Neural crest cell (in vitro differentiated cells): ENCODE data around the gene TCAF1. TPM values are rescaled to one million over a fixed set of nuclear protein-coding genes. Genes with fewer than 3 reads are reported as not detected.
"Not testable (repeated sequence)": the region's sequence is repeated elsewhere in the genome, so short reads cannot be mapped to it uniquely, and the experiment has no call there.

Experiments
- DNase-seq: peaks from one replicate; pipeline ENCODE4 v3.0.0; 2021; ENCODE audit warnings: low read depth, mixed read lengths, low spot score
- H3K27ac Mint-ChIP-seq: one replicate; pipeline ENCODE4 v1.8.0; 2021; ENCODE audit warnings: mild to moderate bottlenecking, mixed read lengths; ENCODE audit not compliant: unreplicated experiment
- H3K27me3 Mint-ChIP-seq: 2 replicates; pipeline ENCODE4 v1.8.0; 2021; ENCODE audit warnings: low read depth, mild to moderate bottlenecking, mixed read lengths
- H3K36me3 Mint-ChIP-seq: 2 replicates; pipeline ENCODE4 v1.8.0; 2021; ENCODE audit warnings: low read depth, mild to moderate bottlenecking, mixed read lengths
- H3K4me1 Mint-ChIP-seq: 2 replicates; pipeline ENCODE4 v1.8.0; 2021; ENCODE audit warnings: mixed read lengths
- H3K4me3 Mint-ChIP-seq: one replicate; pipeline ENCODE4 v1.8.0; 2021; ENCODE audit warnings: mild to moderate bottlenecking, mixed read lengths
- H3K9me3 Mint-ChIP-seq: 2 replicates; pipeline ENCODE4 v1.8.0; 2021; ENCODE audit warnings: mixed read lengths
- total RNA-seq: library from RNA; stranded (reverse); gene quantifications from 2 replicates; pipeline ENCODE4 v1.2.1, GENCODE V29; 2021

Gene TCAF1
- total RNA-seq, 1 donor from 2014 or later, result 107 TPM

DNA sequence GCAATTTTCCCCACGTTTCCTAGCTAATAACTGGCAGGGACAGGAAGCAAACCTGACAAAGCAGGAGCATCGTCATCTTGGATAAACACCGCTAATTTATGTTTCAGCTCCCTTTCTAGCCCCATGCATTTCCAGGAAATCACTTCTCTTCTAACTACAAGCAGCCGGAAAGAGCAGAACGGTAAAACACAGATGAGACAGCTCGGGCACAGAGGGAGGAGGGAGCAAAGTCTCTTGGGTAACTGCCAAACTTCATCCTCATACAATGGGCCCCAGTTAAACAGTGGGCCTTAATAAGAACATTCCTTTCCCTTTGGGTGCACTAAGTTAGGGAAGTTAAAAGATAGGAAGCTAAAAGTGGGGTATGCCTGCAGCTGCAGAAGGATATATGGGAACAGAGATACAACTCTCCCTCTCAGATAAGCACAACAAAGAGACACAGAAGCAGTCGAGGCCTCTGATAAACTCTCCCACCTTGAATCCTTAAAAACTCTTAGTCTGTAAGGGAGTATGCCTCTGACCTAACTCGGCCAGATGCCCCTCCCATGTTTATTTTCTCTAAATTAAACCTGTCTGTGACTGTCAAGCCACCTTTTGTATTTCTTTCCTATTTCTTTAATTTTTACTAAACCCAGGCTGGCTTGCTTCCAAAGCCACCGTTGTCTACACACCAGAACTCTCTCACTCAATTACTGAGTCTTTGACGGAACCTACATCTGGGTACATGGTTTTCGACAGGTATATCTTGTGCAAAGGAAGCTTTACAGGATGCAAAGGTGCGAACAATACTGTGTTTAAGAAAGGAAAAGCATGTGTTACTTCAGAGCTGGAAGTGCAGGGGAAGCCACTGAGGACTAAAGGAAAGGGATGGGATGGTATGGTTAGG, 80.3 kb downstream of the TCAF1 start:
- H3K9me3 Mint-ChIP-seq, H3K27ac Mint-ChIP-seq, H3K27me3 Mint-ChIP-seq, DNase-seq, H3K4me3 Mint-ChIP-seq, H3K4me1 Mint-ChIP-seq, H3K36me3 Mint-ChIP-seq: not testable (repeated sequence)

DNA sequence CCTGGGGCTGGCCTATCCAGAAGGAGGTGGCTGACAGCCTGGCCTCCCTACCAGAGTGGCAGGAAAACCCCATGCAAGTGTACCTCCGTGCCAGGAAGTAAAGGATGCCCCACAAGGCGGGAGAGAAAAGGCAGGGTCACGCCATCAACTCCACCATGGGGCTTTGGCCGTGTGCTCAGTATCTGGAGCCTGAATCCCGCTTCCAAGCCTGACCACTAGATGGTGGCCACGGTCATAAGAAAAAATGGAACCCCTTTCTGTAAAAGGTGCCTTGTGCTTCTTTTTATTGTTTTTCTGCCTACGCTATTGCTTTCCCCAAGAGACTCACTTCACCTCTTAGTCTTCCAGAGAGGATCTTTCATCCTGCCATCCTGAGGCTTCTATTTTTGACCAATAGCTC, 84.1 kb downstream of the TCAF1 start:
- not testable (repeated sequence) for H3K27ac Mint-ChIP-seq, H3K4me3 Mint-ChIP-seq, H3K27me3 Mint-ChIP-seq, H3K4me1 Mint-ChIP-seq, DNase-seq, H3K36me3 Mint-ChIP-seq, H3K9me3 Mint-ChIP-seq

DNA sequence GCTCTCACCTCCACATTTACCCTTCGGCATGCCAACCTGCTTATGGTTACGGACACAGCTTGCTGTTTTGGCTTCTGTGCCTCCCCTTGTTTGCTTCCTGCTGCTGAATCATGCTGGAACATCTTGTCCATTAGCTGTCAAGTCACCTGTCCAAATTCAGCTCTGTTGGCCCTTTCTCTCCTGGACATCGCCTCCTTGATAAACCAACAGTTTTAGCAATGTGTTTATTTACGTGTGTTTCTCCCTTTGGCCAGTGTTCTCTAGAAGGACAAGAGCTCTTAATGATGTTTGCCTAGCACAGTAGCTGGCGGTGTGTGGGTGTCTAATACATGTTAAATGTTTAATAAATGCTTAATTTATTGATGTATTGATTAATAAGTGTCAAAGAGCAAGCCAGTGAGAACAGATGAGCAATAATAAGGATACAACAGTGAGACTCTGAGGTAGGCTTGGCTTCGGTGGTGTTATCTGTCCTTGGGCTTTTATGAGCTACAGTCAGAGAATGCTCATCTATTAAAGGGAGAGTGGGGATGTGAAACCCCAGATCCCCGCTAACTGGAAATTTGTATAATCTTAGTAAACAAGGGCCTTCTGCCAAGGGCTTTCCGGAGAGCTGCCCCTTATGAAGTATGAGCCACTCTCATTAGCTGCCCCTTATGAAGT, 85.4 kb downstream of the TCAF1 start:
- not testable (repeated sequence) for H3K36me3 Mint-ChIP-seq, H3K27me3 Mint-ChIP-seq, H3K27ac Mint-ChIP-seq, DNase-seq, H3K4me3 Mint-ChIP-seq, H3K4me1 Mint-ChIP-seq, H3K9me3 Mint-ChIP-seq

DNA sequence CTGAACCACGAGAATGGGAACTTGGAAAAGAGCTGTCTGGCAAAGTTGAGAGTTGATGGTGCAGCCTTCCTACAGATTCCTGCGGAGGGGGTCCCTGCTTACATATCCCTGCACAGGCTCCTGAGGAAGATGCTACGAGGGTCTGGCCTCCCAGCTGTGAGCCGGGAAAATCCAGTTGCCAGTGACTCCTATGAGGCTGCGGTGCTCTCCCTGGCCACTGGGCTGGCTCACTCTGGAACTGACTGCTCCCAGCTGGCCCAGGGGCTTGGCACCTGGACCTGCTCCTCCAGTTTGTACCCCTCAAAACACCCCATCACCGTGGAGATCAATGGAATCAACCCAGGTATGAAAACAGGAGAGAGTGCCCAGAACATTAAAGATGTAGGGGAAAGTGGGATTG, 91.3 kb downstream of the TCAF1 start:
- not testable (repeated sequence) for H3K27me3 Mint-ChIP-seq, DNase-seq, H3K36me3 Mint-ChIP-seq, H3K9me3 Mint-ChIP-seq, H3K27ac Mint-ChIP-seq, H3K4me3 Mint-ChIP-seq, H3K4me1 Mint-ChIP-seq

DNA sequence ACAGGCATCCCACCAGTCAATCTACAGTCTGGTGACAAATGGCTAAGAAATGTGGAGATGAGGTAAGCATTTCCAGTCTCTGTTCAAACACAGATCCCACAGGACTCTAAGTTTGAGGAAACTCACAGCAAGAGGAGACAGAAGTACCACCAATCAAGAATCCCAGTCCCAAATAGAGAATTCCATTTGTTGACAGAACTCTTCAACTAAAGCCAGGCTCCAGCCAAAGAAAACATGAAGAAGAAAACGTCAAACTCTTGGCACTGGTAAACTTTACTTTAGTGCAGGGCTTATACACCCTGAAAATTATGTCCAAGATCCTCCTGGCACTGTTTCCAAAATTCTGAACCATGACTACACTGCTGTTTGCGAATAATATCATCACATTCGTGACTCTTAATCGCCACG, 95.3 kb downstream of the TCAF1 start:
- not testable (repeated sequence) for DNase-seq, H3K27ac Mint-ChIP-seq, H3K27me3 Mint-ChIP-seq, H3K36me3 Mint-ChIP-seq, H3K4me3 Mint-ChIP-seq, H3K9me3 Mint-ChIP-seq, H3K4me1 Mint-ChIP-seq

Other genes with a start within 250 kb of the TCAF1 start
- gene CTAGE6, start 144.5 kb downstream of the TCAF1 start, total RNA-seq, result not detected in 2 replicates
- not detected in 2 replicates for gene OR2F2, start 33.1 kb upstream of the TCAF1 start, total RNA-seq
- not detected in 2 replicates for gene OR2F1, start 52.7 kb upstream of the TCAF1 start, total RNA-seq
- not detected in 2 replicates for gene OR6B1, start 98.1 kb upstream of the TCAF1 start, total RNA-seq
- not detected in 2 replicates for gene OR2A5, start 146.8 kb upstream of the TCAF1 start, total RNA-seq
- not detected in 2 replicates for gene OR2A25, start 167.6 kb upstream of the TCAF1 start, total RNA-seq
- not detected in 2 replicates for gene OR2A12, start 184.1 kb upstream of the TCAF1 start, total RNA-seq
- gene OR2A2, start 207.4 kb upstream of the TCAF1 start, total RNA-seq, result not detected in 2 replicates
- not detected in 2 replicates for gene OR2A14, start 221.0 kb upstream of the TCAF1 start, total RNA-seq